HepG2 (cell line): ENCODE results near the gene GRIN3B. TPM values are rescaled to one million over a fixed set of nuclear protein-coding genes. Genes with fewer than 3 reads are reported as not detected.
A peak's percentile ranks its signal among the peaks of the same experiment; 100 is the strongest.

Experiments used
- AFF4 ChIP-seq: sonication (generic); formaldehyde crosslinking; IDR thresholded peaks from 2 replicates; pipeline ENCODE4 v1.4.0; 2020; ENCODE audit warnings: missing genetic modification reagents
- CCAR2 ChIP-seq: fragments of 200-400 bp; formaldehyde crosslinking; optimal IDR thresholded peaks from 2 replicates; pipeline ENCODE3; 2018; ENCODE audit warnings: low read depth, mild to moderate bottlenecking, low read length, moderate library complexity
- E2F1 ChIP-seq: sonication (generic); formaldehyde crosslinking; IDR thresholded peaks from 2 replicates; pipeline ENCODE4 v1.5.0; 2020; ENCODE audit warnings: missing genetic modification reagents
- GMEB1 ChIP-seq: sonication (generic); formaldehyde crosslinking; IDR thresholded peaks from 2 replicates; pipeline ENCODE4 v1.5.1; 2020; ENCODE audit warnings: missing genetic modification reagents, mild to moderate bottlenecking, borderline replicate concordance
- HNRNPUL1 ChIP-seq: fragments of 200-400 bp; formaldehyde crosslinking; IDR thresholded peaks from 2 replicates; pipeline ENCODE4 v1.6.1; 2017; ENCODE audit warnings: low read depth, mild to moderate bottlenecking, low read length, moderate library complexity
- KLF15 ChIP-seq: sonication (generic); formaldehyde crosslinking; IDR thresholded peaks from 2 replicates; pipeline ENCODE4 v1.8.1; 2023; ENCODE audit warnings: borderline replicate concordance, mild to moderate bottlenecking, inconsistent platforms, missing genetic modification reagents, mixed read lengths
- NR3C1 ChIP-seq: sonication (generic); formaldehyde crosslinking; IDR thresholded peaks from 2 replicates; pipeline ENCODE4 v1.4.0; 2020; ENCODE audit warnings: missing genetic modification reagents
- SCMH1 ChIP-seq: sonication (generic); formaldehyde crosslinking; IDR thresholded peaks from 2 replicates; pipeline ENCODE4 v1.9.0; 2021; ENCODE audit warnings: missing genetic modification reagents, mild to moderate bottlenecking, borderline replicate concordance
- SNAPC4 ChIP-seq: sonication (generic); formaldehyde crosslinking; IDR thresholded peaks from 2 replicates; pipeline ENCODE4 v1.4.0; 2020; ENCODE audit warnings: mild to moderate bottlenecking, missing genetic modification reagents
- TARDBP ChIP-seq: sonication (generic); formaldehyde crosslinking; IDR thresholded peaks from 2 replicates; pipeline ENCODE4 v1.8.0; 2022; ENCODE audit warnings: mild to moderate bottlenecking, missing genetic modification reagents
- ZNF33A ChIP-seq: sonication (generic); formaldehyde crosslinking; IDR thresholded peaks from 2 replicates; pipeline ENCODE4 v1.5.1; 2020; ENCODE audit warnings: missing genetic modification reagents, mild to moderate bottlenecking, moderate library complexity, borderline replicate concordance
- ZNF543 ChIP-seq: sonication (generic); formaldehyde crosslinking; IDR thresholded peaks from 2 replicates; pipeline ENCODE4 v1.4.0; 2020; ENCODE audit warnings: mild to moderate bottlenecking, missing genetic modification reagents
- ZNF549 ChIP-seq: sonication (generic); formaldehyde crosslinking; IDR thresholded peaks from 2 replicates; pipeline ENCODE4 v1.5.0; 2020; ENCODE audit warnings: missing genetic modification reagents
- ZNF552 ChIP-seq: sonication (generic); formaldehyde crosslinking; IDR thresholded peaks from 2 replicates; pipeline ENCODE4 v1.9.0; 2022; ENCODE audit warnings: missing genetic modification reagents, mild to moderate bottlenecking, borderline replicate concordance
- ZNF558 ChIP-seq: sonication (generic); formaldehyde crosslinking; IDR thresholded peaks from 2 replicates; pipeline ENCODE4 v1.9.0; 2022; ENCODE audit warnings: mild to moderate bottlenecking, missing genetic modification reagents, borderline replicate concordance
- ZSCAN29 ChIP-seq: sonication (generic); formaldehyde crosslinking; conservative IDR thresholded peaks from 2 replicates; pipeline ENCODE4 v1.4.0; 2020; ENCODE audit warnings: mild to moderate bottlenecking, missing genetic modification reagents
- polyA plus RNA-seq, 8 experiments: library from polyadenylated mRNA; depleted of rRNA in 3 of 8; stranded (reverse) in 7 of 8; unstranded in 1 of 8; fragments of >200 nt; fragmentation: Illumina TruSeq in 4 of 8; extraction: Trizol in 4 of 8; gene quantifications; 2 replicates each; pipeline versions ENCODE4 v1.2.1 to v1.2.3, GENCODE V29; 2011 to 2016; ENCODE audit warnings: low read depth in 4 of 8, missing spikeins in 1 of 8, mixed read lengths in 1 of 8; ENCODE audit not compliant: insufficient read depth in 1 of 8
- total RNA-seq, 5 experiments: library from RNA; depleted of rRNA; stranded (reverse); fragments of >200 nt; fragmentation: Illumina TruSeq; extraction: Trizol; gene quantifications; 2 replicates each; pipeline ENCODE4 v1.2.3, GENCODE V29; 2016; ENCODE audit warnings: low read depth in 1 of 5

The GRIN3B gene
- total and polyA plus RNA-seq, 2 of the 13 experiments (the other 11 are each of a cell fraction or from before 2014, with no cell fraction given), result 0.07 to 0.20 TPM

GRCh38 chr19:952680-953444 lies 47.4 kb upstream of the GRIN3B start (continued):
- TF ChIP-seq SNAPC4 (CRISPR knock-in tag), result peak; percentile 91
- TF ChIP-seq ZNF549 (CRISPR knock-in tag), result no peak
- peak; percentile 61 for TF ChIP-seq CCAR2
- TF ChIP-seq ZSCAN29 (CRISPR knock-in tag), result 0 out of 2 replicates have a peak, but pooled peaks have one; percentile 28
- TF ChIP-seq ZNF33A (CRISPR knock-in tag), result peak; percentile 89; the same call in 1 of the 2 replicates
- TF ChIP-seq E2F1, result peak; percentile 58; the same call in 1 of the 2 replicates
- peak; percentile 68; the same call in 1 of the 2 replicates for TF ChIP-seq AFF4
- peak; percentile 79; the same call in 1 of the 2 replicates for TF ChIP-seq ZNF558 (CRISPR knock-in tag)
- TF ChIP-seq KLF15 (CRISPR knock-in tag), result peak; percentile 95
- no peak for TF ChIP-seq NR3C1
- no peak for TF ChIP-seq SCMH1
- peak; percentile 67; the same call in 1 of the 2 replicates for TF ChIP-seq ZNF543 (CRISPR knock-in tag)
- TF ChIP-seq TARDBP (CRISPR knock-in tag), result peak; percentile 92
- TF ChIP-seq GMEB1 (CRISPR knock-in tag), result 0 out of 2 replicates have a peak, but pooled peaks have one; percentile 38
- TF ChIP-seq ZNF552, result peak; percentile 52; the same call in 1 of the 2 replicates
- no peak for TF ChIP-seq HNRNPUL1
